ENCODE measurements around the gene DIS3. TPM values are rescaled to one million over a fixed set of nuclear protein-coding genes. Genes with fewer than 3 reads are reported as not detected.
A peak's percentile ranks its signal among the peaks of the same experiment; 100 is the strongest.

DIS3 gene
- total RNA-seq: 31.3 to 33.7 TPM (median 33.2 TPM) in 3 replicates

- Mint-ChIP-seq H3K27me3 (ENCODE audit: low read depth) (no peaks in the 10 kb centered on the region), H3K27ac (peak within 1 kb of the TSS; percentile 99), H3K4me1 (peaks cover 46% of the 10 kb centered on the region), H3K9me3 (no peaks in the 10 kb centered on the region), H3K4me3 (peak within 1 kb of the TSS; percentile 99), H3K36me3 (peaks cover 15% of the 10 kb centered on the region)
- TF ChIP-seq CTCF (IDR thresholded peaks at IDR 0.05; ENCODE audit: unreplicated experiment): no peak
- DNase-seq (ENCODE audit: low spot score in 2 of 2, unreplicated experiment in 2 of 2): peak; percentile 89 to 94
Measured at GRCh38 chr13:72781451-72782439, at the start of gene DIS3, which contains the start of gene PIBF1. DIS3 (minus strand) TSS chr13:72781900; CDS start chr13:72781832, 68 bp downstream. PIBF1 (plus strand) TSS chr13:72782133; CDS start chr13:72783470, 1,337 bp downstream.

GRCh38 chr13:72823724-72824123 lies 42.0 kb upstream of the DIS3 start:
- H3K36me3 Mint-ChIP-seq: peaks cover 29% of the 10 kb centered on the region
- peaks cover 3% of the 10 kb centered on the region for H3K9me3 Mint-ChIP-seq
- DNase-seq (ENCODE audit: low spot score in 2 of 2, unreplicated experiment in 2 of 2): no peak
- H3K4me3 Mint-ChIP-seq: no peak overlapping the region
- TF ChIP-seq CTCF (IDR thresholded peaks at IDR 0.05; ENCODE audit: unreplicated experiment): no peak
- no peaks in the 10 kb centered on the region for H3K27me3 Mint-ChIP-seq (ENCODE audit: low read depth)
- peak overlapping the region; percentile 18 for H3K27ac Mint-ChIP-seq
- peaks cover 26% of the 10 kb centered on the region for H3K4me1 Mint-ChIP-seq

- Mint-ChIP-seq H3K27me3 (ENCODE audit: low read depth) (no peaks in the 10 kb centered on the region), H3K4me1 (peaks cover 26% of the 10 kb centered on the region), H3K27ac (peak overlapping the region; percentile 43), H3K36me3 (peaks cover 29% of the 10 kb centered on the region), H3K4me3 (no peak overlapping the region), H3K9me3 (peaks cover 3% of the 10 kb centered on the region)
- no peak for DNase-seq (ENCODE audit: low spot score in 2 of 2, unreplicated experiment in 2 of 2)
- no peak for TF ChIP-seq CTCF (IDR thresholded peaks at IDR 0.05; ENCODE audit: unreplicated experiment)
Measured at GRCh38 chr13:72823081-72823480, 41.4 kb upstream of the DIS3 start.

GRCh38 chr13:72820898-72821279 lies 39.2 kb upstream of the DIS3 start:
- Mint-ChIP-seq H3K36me3 (peaks cover 25% of the 10 kb centered on the region), H3K27ac (peak overlapping the region; percentile 39)

More at GRCh38 chr13:72820898-72821279, 39.2 kb upstream of the DIS3 start:
- Mint-ChIP-seq H3K4me1 (peaks cover 16% of the 10 kb centered on the region), H3K27me3 (ENCODE audit: low read depth) (no peaks in the 10 kb centered on the region), H3K9me3 (peaks cover 3% of the 10 kb centered on the region), H3K4me3 (no peak overlapping the region)
- DNase-seq (ENCODE audit: low spot score in 2 of 2, unreplicated experiment in 2 of 2): no peak
- TF ChIP-seq CTCF (IDR thresholded peaks at IDR 0.05; ENCODE audit: unreplicated experiment): no peak

All from mesothelial cell of epicardium (in vitro differentiated cells).